Motor neuron (in vitro differentiated cells): Measurements from ENCODE around the gene LARGE1. TPM values are rescaled to one million over a fixed set of nuclear protein-coding genes. Genes with fewer than 3 reads are reported as not detected.

Experiments
- ATAC-seq, 8 experiments: fragments of 200-7000 bp; cut with Tn5 transposase; replicated peaks in 6 of 8; 2 replicates each; pipeline ENCODE4 v1.8.0; 2021; ENCODE audit warnings: mild to moderate bottlenecking in 8 of 8, moderate library complexity in 8 of 8
- H3K27ac ChIP-seq, 2 donors: fragments of 250-450 bp; sonication (Bioruptor Pico); 2 replicates each; pipeline ENCODE4 v1.9.0; 2021; ENCODE audit warnings: antibody characterized with exemption in 2 of 2, mild to moderate bottlenecking in 2 of 2, moderate library complexity in 1 of 2
- H3K4me1 ChIP-seq, 2 donors: fragments of 250-450 bp; sonication (Bioruptor Pico); replicated peaks in 1 of 2; 2 replicates each; pipeline ENCODE4 v1.6.1; 2021; ENCODE audit warnings: antibody characterized with exemption in 2 of 2, mild to moderate bottlenecking in 2 of 2, moderate library complexity in 1 of 2
- H3K4me3 ChIP-seq, 5 donors: fragments of 250-450 bp; sonication (Bioruptor Pico); 2 replicates each; pipeline ENCODE4 v1.9.0; 2021; ENCODE audit warnings: antibody characterized with exemption in 5 of 5, mild to moderate bottlenecking in 5 of 5, moderate library complexity in 4 of 5
- whole genome bisulfite sequencing, 10 experiments: fragments of 450-650 bp; shearing (Covaris generic); methylation state at CpG; one replicate each; pipeline ENCODE4 v1.0.0; 2022; 5-methylcytosine and 5-hydroxymethylcytosine counted together
- in situ Hi-C, 9 experiments: fragments of 400-800 bp; cut with MboI; loops; one replicate each; pipeline ENCODE4 v1.15.0; 2021; ENCODE audit warnings: low sequenced_read_pairs in 9 of 9, low pct_unique_long_range_greater_than_20kb in 2 of 9; ENCODE audit not compliant: unreplicated experiment in 9 of 9
- total RNA-seq, 8 experiments: library from RNA; unstranded; fragments of 300-600 nt; gene quantifications; 2 replicates each; pipeline versions ENCODE4 v1.2.3 to v1.2.4, GENCODE V29; 2022

Gene LARGE1
- total RNA-seq, 8 experiments from 2014 or later = 1.7 to 36.1 (median 20.6) TPM

GRCh38 chr22:33909075-33909458, 11.2 kb downstream of the LARGE1 start:
- H3K4me1 ChIP-seq = no peaks in the 10 kb centered on the region
- H3K27ac ChIP-seq = no peak overlapping the region
- in situ Hi-C loops = loop anchor here in 4 of 9 experiments (25.0 kb wide), 2 partner anchors 372 to 397 kb away; no protein-coding TSS in a partner anchor
- WGBS, 10 experiments = 55 to 100% (median 90%) methylated on average over 1 to 5 of the region's 6 CpGs; no CpG with 5 or more reads in 3 of the 10 experiments
- H3K4me3 ChIP-seq = no peak overlapping the region
- no peak for ATAC-seq

GRCh38 chr22:33908171-33909074, 11.9 kb downstream of the LARGE1 start:
- no peaks in the 10 kb centered on the region for H3K4me1 ChIP-seq
- in situ Hi-C loops = loop anchor here in 4 of 9 experiments (25.0 kb wide), 2 partner anchors 371 to 396 kb away; no protein-coding TSS in a partner anchor

GRCh38 chr22:33906954-33907353, 13.3 kb downstream of the LARGE1 start:
- no peak overlapping the region for H3K4me3 ChIP-seq
- 28 to 100% (median 69%) methylated on average over 2 to 3 of the region's 3 CpGs; no CpG with 5 or more reads in 4 of the 10 experiments for WGBS, 10 experiments

More at GRCh38 chr22:33908171-33909074, 11.9 kb downstream of the LARGE1 start:
- no peak for ATAC-seq
- Histone ChIP-seq H3K4me3 (no peak overlapping the region), H3K27ac (no peak overlapping the region)
- 72 to 100% (median 90%) methylated on average over 1 to 7 of the region's 10 CpGs; no CpG with 5 or more reads in 1 of the 10 experiments for WGBS, 10 experiments

GRCh38 chr22:33906475-33906874, 13.8 kb downstream of the LARGE1 start:
- no peaks in the 10 kb centered on the region for H3K4me1 ChIP-seq
- no peak for ATAC-seq
- in situ Hi-C loops = loop anchor here in 4 of 9 experiments (25.0 kb wide), 2 partner anchors 369 to 394 kb away; no protein-coding TSS in a partner anchor
- H3K27ac ChIP-seq = no peak overlapping the region
- H3K4me3 ChIP-seq = no peak overlapping the region

More at GRCh38 chr22:33906954-33907353, 13.3 kb downstream of the LARGE1 start:
- no peak overlapping the region for H3K27ac ChIP-seq
- H3K4me1 ChIP-seq = no peaks in the 10 kb centered on the region
- in situ Hi-C loops = loop anchor here in 4 of 9 experiments (25.0 kb wide), 2 partner anchors 370 to 395 kb away; no protein-coding TSS in a partner anchor
- ATAC-seq = peak in 1 of 8 experiments; percentile 41

GRCh38 chr22:33903012-33903411, 17.3 kb downstream of the LARGE1 start:
- Histone ChIP-seq H3K4me3 (no peak overlapping the region), H3K27ac (no peak overlapping the region), H3K4me1 (peaks cover 9 to 11% of the 10 kb centered on the region in 2 donors)
- in situ Hi-C loops = loop anchor here in 4 of 9 experiments (25.0 kb wide), 2 partner anchors 366 to 391 kb away; no protein-coding TSS in a partner anchor
- WGBS, 10 experiments = 60 to 100% (median 92%) methylated on average over 1 to 7 of the region's 7 CpGs; no CpG with 5 or more reads in 1 of the 10 experiments
- ATAC-seq = peak in 1 of 8 experiments; percentile 33

- no peak overlapping the region for H3K27ac ChIP-seq
- peaks cover 19 to 20% of the 10 kb centered on the region in 2 donors for H3K4me1 ChIP-seq
- ATAC-seq = no peak
- in situ Hi-C loops = loop anchor here in 4 of 9 experiments (25.0 kb wide), 2 partner anchors 365 to 390 kb away; no protein-coding TSS in a partner anchor
- WGBS, 10 experiments = 75 to 100% (median 88%) methylated on average over 2 to 8 of the region's 8 CpGs; no CpG with 5 or more reads in 1 of the 10 experiments
- H3K4me3 ChIP-seq = no peak overlapping the region
Measured at GRCh38 chr22:33902073-33902472, 18.2 kb downstream of the LARGE1 start.

- Histone ChIP-seq H3K27ac (peak overlapping the region; percentile 27 to 31), H3K4me3 (no peak overlapping the region), H3K4me1 (peaks cover 20 to 25% of the 10 kb centered on the region in 2 donors)
- in situ Hi-C loops = no loop called here
- 30 to 90% (median 72%) methylated on average over 1 to 5 of the region's 7 CpGs; no CpG with 5 or more reads in 2 of the 10 experiments for WGBS, 10 experiments
- ATAC-seq = no peak
Measured at GRCh38 chr22:33898121-33898520, 22.2 kb downstream of the LARGE1 start.

GRCh38 chr22:33897448-33897835, 22.8 kb downstream of the LARGE1 start:
- in situ Hi-C loops = no loop called here
- WGBS, 10 experiments = 17 to 100% (median 24%) methylated on average over 2 to 6 of the region's 8 CpGs; no CpG with 5 or more reads in 3 of the 10 experiments
- Histone ChIP-seq H3K4me3 (no peak overlapping the region), H3K4me1 (peaks cover 26 to 29% of the 10 kb centered on the region in 2 donors), H3K27ac (peak overlapping the region; percentile 2 to 14)
- ATAC-seq = peak in 5 of 8 experiments; percentile 84 to 91 (median 86)

GRCh38 chr22:33896575-33897447, 23.5 kb downstream of the LARGE1 start:
- Histone ChIP-seq H3K4me1 (peaks cover 28 to 29% of the 10 kb centered on the region in 2 donors), H3K4me3 (no peak overlapping the region), H3K27ac (peak overlapping the region; percentile 2 to 14)
- WGBS, 10 experiments = 27 to 87% (median 64%) methylated on average over 2 to 10 of the region's 12 CpGs
- peak in 6 of 8 experiments; percentile 5 to 84 (median 34) for ATAC-seq
- in situ Hi-C loops = no loop called here

- WGBS, 10 experiments = 56 to 100% (median 88%) methylated on average over 1 to 3 of the region's 3 CpGs; no CpG with 5 or more reads in 1 of the 10 experiments
- ATAC-seq = no peak
- Histone ChIP-seq H3K4me1 (peaks cover 28 to 29% of the 10 kb centered on the region in 2 donors), H3K27ac (no peak overlapping the region), H3K4me3 (no peak overlapping the region)
- in situ Hi-C loops = no loop called here
Measured at GRCh38 chr22:33896154-33896553, 24.1 kb downstream of the LARGE1 start.

- no peak for ATAC-seq
- Histone ChIP-seq H3K27ac (no peak overlapping the region), H3K4me3 (no peak overlapping the region), H3K4me1 (peaks cover 28 to 29% of the 10 kb centered on the region in 2 donors)
- WGBS, 10 experiments = 50 to 100% (median 86%) methylated on average over 1 to 2 of the region's 2 CpGs; no CpG with 5 or more reads in 6 of the 10 experiments
- in situ Hi-C loops = no loop called here
Measured at GRCh38 chr22:33895444-33895843, 24.8 kb downstream of the LARGE1 start.

- no peak overlapping the region for H3K27ac ChIP-seq
- WGBS, 10 experiments = 60 to 100% (median 88%) methylated on average over 1 to 2 of the region's 2 CpGs; no CpG with 5 or more reads in 6 of the 10 experiments
- H3K4me1 ChIP-seq = peaks cover 26 to 28% of the 10 kb centered on the region in 2 donors
- in situ Hi-C loops = no loop called here
- H3K4me3 ChIP-seq = no peak overlapping the region
- ATAC-seq = no peak
Measured at GRCh38 chr22:33894515-33894914, 25.8 kb downstream of the LARGE1 start.
